MCF 10A (cell line): Measurements from ENCODE around the gene TXNDC16. TPM values are rescaled to one million over a fixed set of nuclear protein-coding genes. Genes with fewer than 3 reads are reported as not detected.
A peak's percentile ranks its signal among the peaks of the same experiment; 100 is the strongest.
"Not testable (repeated sequence)": the region's sequence is repeated elsewhere in the genome, so short reads cannot be mapped to it uniquely, and the experiment has no call there.

Experiments
- BruUV-seq: library from RNA; stranded (reverse); fragments of 400-500 nt; replicated peaks from 2 replicates; lab custom pipeline; 2021; lab: Mats Ljungman, UMichigan
- CTCF ChIA-PET: fragments of 300-600 bp; sonication (Branson Sonifier 250); formaldehyde crosslinking; extraction: SDS; loops from one replicate; lab custom pipeline; 2021; ENCODE audit warnings: antibody characterized with exemption, inconsistent platforms; lab: Yijun Ruan, JAX
- POLR2A ChIA-PET: fragments of 300-600, 350-650 bp; sonication (Branson Sonifier 250); formaldehyde crosslinking; extraction: SDS; loops from one replicate; lab custom pipeline; 2020; ENCODE audit warnings: antibody characterized with exemption, inconsistent platforms; lab: Yijun Ruan, JAX
- DNase-seq: peaks from one replicate; pipeline ENCODE4 v3.0.0-alpha.2; 2018; ENCODE audit not compliant: unreplicated experiment
- H3K27ac Mint-ChIP-seq: one replicate; pipeline ENCODE4 v1.8.0; 2022; ENCODE audit warnings: mild to moderate bottlenecking, low read depth, mixed read lengths; ENCODE audit not compliant: unreplicated experiment
- H3K27me3 Mint-ChIP-seq: one replicate; pipeline ENCODE4 v1.8.0; 2022; ENCODE audit warnings: mixed read lengths; ENCODE audit not compliant: insufficient read depth, unreplicated experiment
- H3K36me3 Mint-ChIP-seq: one replicate; pipeline ENCODE4 v1.8.0; 2022; ENCODE audit warnings: mild to moderate bottlenecking, moderate library complexity, mixed read lengths; ENCODE audit not compliant: insufficient read depth, unreplicated experiment
- H3K4me1 Mint-ChIP-seq: one replicate; pipeline ENCODE4 v1.8.0; 2022; ENCODE audit warnings: mixed read lengths; ENCODE audit not compliant: insufficient read depth, unreplicated experiment
- H3K4me3 Mint-ChIP-seq: one replicate; pipeline ENCODE4 v1.8.0; 2022; ENCODE audit warnings: mild to moderate bottlenecking, moderate library complexity, mixed read lengths; ENCODE audit not compliant: unreplicated experiment
- H3K9me3 Mint-ChIP-seq: one replicate; pipeline ENCODE4 v1.8.0; 2022; ENCODE audit warnings: mixed read lengths; ENCODE audit not compliant: unreplicated experiment
- intact Hi-C: fragments of 100-400 bp; cut with micrococcal nuclease; formaldehyde crosslinking; loops from 2 replicates; pipeline ENCODE4 v1.14.1; 2022
- total RNA-seq: library from RNA; stranded (reverse); gene quantifications from 2 replicates; pipeline ENCODE4 v1.2.3, GENCODE V29; 2022
- TF ChIP-seq, protein P1 (sequence below): fragments of 200-600 bp; IDR thresholded peaks from one replicate; pipeline ENCODE4 v1.8.0; 2022; ENCODE audit warnings: antibody characterized with exemption, mild to moderate bottlenecking; ENCODE audit not compliant: unreplicated experiment

Gene TXNDC16
- total RNA-seq, 1 experiment from 2014 or later, result 3.8 TPM

DNA sequence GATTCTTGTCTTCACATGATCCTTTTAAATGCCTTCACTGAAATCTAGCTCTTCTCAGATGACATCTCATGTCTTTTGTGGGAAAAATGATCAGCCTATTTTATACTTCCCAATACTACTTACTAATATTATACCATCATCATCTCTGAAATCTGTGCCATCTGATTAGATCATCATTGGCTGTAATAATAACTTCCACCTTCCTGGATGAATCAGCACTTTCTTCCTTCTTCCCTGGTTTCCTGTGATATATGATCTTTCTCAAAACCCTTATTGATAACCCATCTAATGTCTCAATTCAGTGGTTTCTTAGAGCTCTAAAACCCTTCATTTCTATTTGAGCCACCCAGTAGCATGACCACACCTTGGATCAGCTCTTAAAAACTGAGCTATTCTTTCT lies 31.2 kb upstream of the TXNDC16 start:
- no peaks in the 10 kb centered on the region for H3K27me3 Mint-ChIP-seq
- intact Hi-C loops, result no loop called here

DNA sequence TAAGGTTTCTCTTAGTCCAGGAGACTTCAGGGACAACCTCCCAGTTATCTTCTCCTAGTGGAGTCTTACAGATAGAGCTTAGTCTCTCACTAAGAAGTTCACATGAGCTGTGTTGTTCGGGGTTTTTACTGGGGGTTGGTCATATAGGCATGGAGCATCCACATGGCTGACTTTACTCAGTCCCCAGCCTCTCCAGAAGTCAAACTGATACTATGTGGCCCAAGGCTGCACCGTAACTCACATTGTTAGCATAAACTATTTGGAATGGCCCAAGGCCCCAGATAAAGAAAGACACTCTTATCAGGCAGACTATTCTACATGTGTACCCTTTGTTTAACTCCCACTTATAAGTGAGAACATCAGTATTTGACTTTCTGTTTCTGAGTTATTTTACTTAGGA lies 23.6 kb upstream of the TXNDC16 start:
- DNase-seq, result no peak
- Mint-ChIP-seq H3K9me3 (peaks cover 12% of the 10 kb centered on the region), H3K4me1 (no peaks in the 10 kb centered on the region), H3K27me3 (no peaks in the 10 kb centered on the region), H3K36me3 (no peaks in the 10 kb centered on the region), H3K27ac (no peak overlapping the region), H3K4me3 (no peak overlapping the region)
- intact Hi-C loops, result no loop called here
- POLR2A ChIA-PET, result interaction anchor here (0.6 kb wide), 1 partner anchor 155 kb away, joined by 3 read pairs; no protein-coding TSS in a partner anchor
- CTCF ChIA-PET, result interaction anchor here (0.6 kb wide), 1 partner anchor 110 kb away, joined by 4 read pairs; no protein-coding TSS in a partner anchor
- no TSS peak for BruUV-seq
- TF ChIP-seq, protein P1, sequence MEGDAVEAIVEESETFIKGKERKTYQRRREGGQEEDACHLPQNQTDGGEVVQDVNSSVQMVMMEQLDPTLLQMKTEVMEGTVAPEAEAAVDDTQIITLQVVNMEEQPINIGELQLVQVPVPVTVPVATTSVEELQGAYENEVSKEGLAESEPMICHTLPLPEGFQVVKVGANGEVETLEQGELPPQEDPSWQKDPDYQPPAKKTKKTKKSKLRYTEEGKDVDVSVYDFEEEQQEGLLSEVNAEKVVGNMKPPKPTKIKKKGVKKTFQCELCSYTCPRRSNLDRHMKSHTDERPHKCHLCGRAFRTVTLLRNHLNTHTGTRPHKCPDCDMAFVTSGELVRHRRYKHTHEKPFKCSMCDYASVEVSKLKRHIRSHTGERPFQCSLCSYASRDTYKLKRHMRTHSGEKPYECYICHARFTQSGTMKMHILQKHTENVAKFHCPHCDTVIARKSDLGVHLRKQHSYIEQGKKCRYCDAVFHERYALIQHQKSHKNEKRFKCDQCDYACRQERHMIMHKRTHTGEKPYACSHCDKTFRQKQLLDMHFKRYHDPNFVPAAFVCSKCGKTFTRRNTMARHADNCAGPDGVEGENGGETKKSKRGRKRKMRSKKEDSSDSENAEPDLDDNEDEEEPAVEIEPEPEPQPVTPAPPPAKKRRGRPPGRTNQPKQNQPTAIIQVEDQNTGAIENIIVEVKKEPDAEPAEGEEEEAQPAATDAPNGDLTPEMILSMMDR, result no peak

More for the DNA sequence above, 31.2 kb upstream of the TXNDC16 start:
- Mint-ChIP-seq H3K36me3 (no peaks in the 10 kb centered on the region), H3K4me1 (peaks cover 8% of the 10 kb centered on the region), H3K27ac (no peak overlapping the region), H3K9me3 (no peaks in the 10 kb centered on the region), H3K4me3 (no peak overlapping the region)
- DNase-seq, result no peak
- POLR2A ChIA-PET, result interaction anchor here (1.0 to 1.4 kb wide), 2 partner anchors 8 to 21 kb away, joined by 3 to 4 read pairs; no protein-coding TSS in a partner anchor
- TF ChIP-seq, protein P1, result no peak
- BruUV-seq, result no TSS peak
- CTCF ChIA-PET, result interaction anchor here (1.0 kb wide), 1 partner anchor 283 kb away, joined by 3 read pairs; no protein-coding TSS in a partner anchor

DNA sequence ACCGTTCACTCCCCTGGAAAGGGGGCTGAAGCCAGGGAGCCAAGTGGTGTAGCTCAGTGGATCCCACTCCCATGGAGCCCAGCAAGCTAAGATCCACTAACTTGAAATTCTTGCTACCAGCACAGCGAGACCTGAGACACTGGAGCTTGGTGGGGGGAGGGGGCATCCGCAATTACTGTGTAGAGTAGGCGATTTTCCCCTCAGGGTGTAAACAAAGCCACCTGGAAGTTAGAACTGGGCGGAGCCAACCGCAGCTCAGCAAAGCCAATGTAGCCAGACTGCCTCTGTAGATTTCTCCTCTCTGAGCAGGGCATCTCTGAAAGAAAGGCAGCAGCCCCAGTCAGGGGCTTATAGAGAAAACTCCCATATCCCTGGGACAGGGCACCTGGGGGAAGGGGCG lies 16.1 kb upstream of the TXNDC16 start:
- H3K36me3 Mint-ChIP-seq, H3K27ac Mint-ChIP-seq, H3K27me3 Mint-ChIP-seq, H3K4me1 Mint-ChIP-seq, DNase-seq, intact Hi-C loops, BruUV-seq, H3K4me3 Mint-ChIP-seq: not testable (repeated sequence)
- POLR2A ChIA-PET, result interaction anchor here (1.1 to 2.0 kb wide), 2 partner anchors 9 to 15 kb away, joined by 3 to 5 read pairs; partner anchors contain the start of genes GPR137C and TXNDC16
- peaks cover 20% of the 10 kb centered on the region for H3K9me3 Mint-ChIP-seq
- CTCF ChIA-PET, result interaction anchor here (0.6 kb wide), 1 partner anchor 131 kb away, joined by 4 read pairs; no protein-coding TSS in a partner anchor

DNA sequence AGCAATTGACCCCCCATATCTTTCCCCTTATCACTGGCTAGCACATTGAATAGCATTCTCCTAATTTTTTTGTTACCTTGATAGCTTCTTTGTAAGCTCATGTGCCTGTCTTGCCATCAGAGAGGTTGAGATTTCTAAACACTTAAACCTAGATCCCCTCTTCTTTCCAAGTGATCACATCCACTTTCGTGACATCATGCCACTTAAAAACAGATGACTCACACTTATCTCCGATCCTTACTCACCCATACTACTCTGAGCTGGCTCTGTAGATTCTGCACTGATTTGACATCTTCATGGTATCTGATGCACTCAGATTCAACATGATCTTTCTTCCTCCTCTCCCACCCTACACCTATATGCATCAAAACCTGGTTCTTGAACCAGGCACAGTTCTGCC lies 10.8 kb upstream of the TXNDC16 start:
- Mint-ChIP-seq H3K36me3 (no peaks in the 10 kb centered on the region), H3K27ac (no peak overlapping the region), H3K4me1 (peaks cover 9% of the 10 kb centered on the region), H3K27me3 (no peaks in the 10 kb centered on the region), H3K4me3 (no peak overlapping the region), H3K9me3 (peaks cover 8% of the 10 kb centered on the region)
- TF ChIP-seq, protein P1, result no peak
- ChIA-PET CTCF (no interaction called here), POLR2A (interaction anchor here (0.8 to 3.2 kb wide), 4 partner anchors 9 to 21 kb away, joined by 3 to 19 read pairs (median 4); partner anchors contain the start of genes GPR137C and TXNDC16)
- no TSS peak for BruUV-seq
- DNase-seq, result peak; percentile 38
- intact Hi-C loops, result no loop called here
